GM21717 (cell line): Measurements from ENCODE around the gene MMS19.
"Not testable (repeated sequence)": the region's sequence is repeated elsewhere in the genome, so short reads cannot be mapped to it uniquely, and the experiment has no call there.

Experiments
- ATAC-seq: cut with Tn5 transposase; IDR thresholded peaks from one replicate; pipeline ENCODE4 v1.9.1; 2021; ENCODE audit warnings: mild to moderate bottlenecking, moderate library complexity; ENCODE audit not compliant: unreplicated experiment

Gene MMS19

GRCh38 chr10:97498076-97498840, at the start of gene MMS19:
Gene MMS19, minus strand, starts transcription at chr10:97498422. Its CDS starts 38 bp downstream, at chr10:97498384.
- peak; percentile 89 for ATAC-seq

- no peak for ATAC-seq
Observed at GRCh38 chr10:97547962-97548361, 49.7 kb upstream of the MMS19 start.

- ATAC-seq: no peak
Observed at GRCh38 chr10:97547271-97547600, 49.0 kb upstream of the MMS19 start.

- ATAC-seq: no peak
Observed at GRCh38 chr10:97546456-97547270, 48.4 kb upstream of the MMS19 start.

GRCh38 chr10:97543025-97543546, 44.9 kb upstream of the MMS19 start:
- no peak for ATAC-seq

- no peak for ATAC-seq
Observed at GRCh38 chr10:97542169-97543024, 44.2 kb upstream of the MMS19 start.

GRCh38 chr10:97540669-97541500, 42.7 kb upstream of the MMS19 start:
- ATAC-seq: no peak

GRCh38 chr10:97539523-97540200, 41.4 kb upstream of the MMS19 start:
- ATAC-seq: no peak

- ATAC-seq: no peak
Observed at GRCh38 chr10:97538839-97539238, 40.6 kb upstream of the MMS19 start.

- ATAC-seq: no peak
Observed at GRCh38 chr10:97538411-97538810, 40.2 kb upstream of the MMS19 start.

- no peak for ATAC-seq
Observed at GRCh38 chr10:97537186-97537869, 39.1 kb upstream of the MMS19 start.

- no peak for ATAC-seq
Observed at GRCh38 chr10:97534746-97535367, 36.6 kb upstream of the MMS19 start.

- no peak for ATAC-seq
Observed at GRCh38 chr10:97533888-97534287, 35.7 kb upstream of the MMS19 start.

- ATAC-seq: no peak
Observed at GRCh38 chr10:97532935-97533671, 34.9 kb upstream of the MMS19 start.

GRCh38 chr10:97531401-97531986, 33.3 kb upstream of the MMS19 start:
- no peak for ATAC-seq

GRCh38 chr10:97529685-97530465, 31.7 kb upstream of the MMS19 start:
- no peak for ATAC-seq

- ATAC-seq: not testable (repeated sequence)
Observed at GRCh38 chr10:97528876-97529275, 30.7 kb upstream of the MMS19 start.
